Endothelial cell (in vitro differentiated cells): ENCODE data around the gene SPCS3. TPM values are rescaled to one million over a fixed set of nuclear protein-coding genes. Genes with fewer than 3 reads are reported as not detected.

ENCODE experiments used
- DNase-seq: peaks from one replicate; pipeline ENCODE4 v3.0.0; 2021; ENCODE audit warnings: low spot score
- H3K27ac Mint-ChIP-seq: one replicate; pipeline ENCODE4 v1.8.0; 2021; ENCODE audit warnings: mixed read lengths, inconsistent platforms; ENCODE audit not compliant: unreplicated experiment
- H3K27me3 Mint-ChIP-seq: one replicate; pipeline ENCODE4 v1.8.0; 2021; ENCODE audit warnings: mild to moderate bottlenecking, moderate library complexity, mixed read lengths, inconsistent platforms; ENCODE audit not compliant: unreplicated experiment
- H3K36me3 Mint-ChIP-seq: one replicate; pipeline ENCODE4 v1.8.0; 2021; ENCODE audit warnings: mild to moderate bottlenecking, low read depth, mixed read lengths, inconsistent platforms; ENCODE audit not compliant: unreplicated experiment
- H3K4me1 Mint-ChIP-seq: one replicate; pipeline ENCODE4 v1.8.0; 2021; ENCODE audit warnings: mild to moderate bottlenecking, mixed read lengths, inconsistent platforms; ENCODE audit not compliant: unreplicated experiment
- H3K4me3 Mint-ChIP-seq: one replicate; pipeline ENCODE4 v1.8.0; 2021; ENCODE audit warnings: mild to moderate bottlenecking, mixed read lengths, inconsistent platforms; ENCODE audit not compliant: unreplicated experiment
- H3K9me3 Mint-ChIP-seq: one replicate; pipeline ENCODE4 v1.8.0; 2021; ENCODE audit warnings: mixed read lengths, inconsistent platforms; ENCODE audit not compliant: unreplicated experiment
- total RNA-seq: library from RNA; stranded (reverse); fragmentation: NEBNext Ultra II Directional; extraction: Animal tissue kit (Norgen Biotek cat#: 25700); gene quantifications from one replicate; pipeline ENCODE4 v1.2.1, GENCODE V29; 2021; ENCODE audit not compliant: unreplicated experiment
- TF ChIP-seq, protein P1 (sequence below): fragments of 200-600 bp; sonication (generic); IDR thresholded peaks from one replicate; pipeline ENCODE4 v1.5.0; 2021; ENCODE audit warnings: antibody characterized with exemption; ENCODE audit not compliant: unreplicated experiment

Gene SPCS3
- total RNA-seq, 1 donor from 2014 or later, result 173 TPM

DNA sequence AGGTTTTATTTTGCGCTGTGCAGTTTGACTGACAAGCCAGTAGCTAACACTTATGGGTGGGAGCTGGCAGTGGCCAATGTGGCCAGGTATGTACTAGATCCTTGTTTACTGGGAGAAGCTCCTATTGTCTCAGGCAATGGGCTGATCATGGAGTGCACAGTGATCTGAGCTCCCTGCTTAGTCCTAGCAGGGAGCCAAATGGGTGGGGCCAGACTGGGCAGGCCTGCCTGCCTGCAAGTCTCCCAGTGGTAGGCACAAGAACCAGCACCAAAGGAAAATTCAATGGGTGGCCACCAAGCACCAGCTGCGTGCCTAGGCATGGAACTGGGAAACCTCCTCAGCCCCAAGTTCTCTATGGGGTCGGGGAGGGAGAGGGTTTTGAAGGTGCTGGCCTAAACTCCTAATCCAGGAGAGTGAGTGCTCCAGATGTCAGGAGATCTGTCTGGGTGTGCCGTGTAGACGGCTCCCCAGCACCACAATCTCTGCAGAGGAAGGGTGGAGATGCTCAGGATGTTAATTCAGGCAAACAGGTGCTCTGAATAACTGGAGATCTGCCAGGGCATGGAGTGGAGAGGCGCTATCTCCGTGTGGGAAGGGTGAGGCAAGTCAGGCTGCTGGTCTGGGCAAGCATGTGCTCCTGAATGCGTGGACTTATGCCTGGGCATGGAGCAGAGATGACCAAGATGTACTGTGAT, 48.2 kb downstream of the SPCS3 start:
- TF ChIP-seq, protein P1, sequence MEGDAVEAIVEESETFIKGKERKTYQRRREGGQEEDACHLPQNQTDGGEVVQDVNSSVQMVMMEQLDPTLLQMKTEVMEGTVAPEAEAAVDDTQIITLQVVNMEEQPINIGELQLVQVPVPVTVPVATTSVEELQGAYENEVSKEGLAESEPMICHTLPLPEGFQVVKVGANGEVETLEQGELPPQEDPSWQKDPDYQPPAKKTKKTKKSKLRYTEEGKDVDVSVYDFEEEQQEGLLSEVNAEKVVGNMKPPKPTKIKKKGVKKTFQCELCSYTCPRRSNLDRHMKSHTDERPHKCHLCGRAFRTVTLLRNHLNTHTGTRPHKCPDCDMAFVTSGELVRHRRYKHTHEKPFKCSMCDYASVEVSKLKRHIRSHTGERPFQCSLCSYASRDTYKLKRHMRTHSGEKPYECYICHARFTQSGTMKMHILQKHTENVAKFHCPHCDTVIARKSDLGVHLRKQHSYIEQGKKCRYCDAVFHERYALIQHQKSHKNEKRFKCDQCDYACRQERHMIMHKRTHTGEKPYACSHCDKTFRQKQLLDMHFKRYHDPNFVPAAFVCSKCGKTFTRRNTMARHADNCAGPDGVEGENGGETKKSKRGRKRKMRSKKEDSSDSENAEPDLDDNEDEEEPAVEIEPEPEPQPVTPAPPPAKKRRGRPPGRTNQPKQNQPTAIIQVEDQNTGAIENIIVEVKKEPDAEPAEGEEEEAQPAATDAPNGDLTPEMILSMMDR, result no peak

DNA sequence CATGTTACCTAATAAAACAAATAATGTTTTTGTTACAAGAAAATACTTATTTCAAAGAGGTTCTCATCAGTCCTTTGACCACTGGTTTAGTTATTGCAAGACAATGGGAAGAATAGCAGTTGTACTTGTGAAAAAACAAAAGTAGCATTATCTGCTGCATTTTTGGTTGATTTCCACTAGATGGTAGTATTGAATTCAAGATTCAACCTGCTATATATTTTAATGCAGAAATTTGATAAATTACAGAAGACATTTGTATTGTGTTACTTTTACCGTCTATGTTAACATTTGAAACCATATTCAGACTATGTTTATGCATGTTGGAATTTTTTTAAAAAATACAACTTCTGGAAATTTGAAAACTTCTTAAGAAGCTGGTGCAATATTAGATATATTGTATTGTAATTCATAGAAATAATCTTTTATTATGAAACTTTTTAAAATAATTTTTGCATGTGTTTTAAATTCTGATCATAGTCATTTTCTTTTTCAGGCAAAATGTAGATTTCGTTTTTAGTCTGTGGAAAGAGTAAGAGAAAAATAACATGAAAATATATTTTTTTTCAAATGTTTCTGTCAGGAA, 56.4 kb downstream of the SPCS3 start:
- TF ChIP-seq, protein P1, result peak; percentile 65
- Mint-ChIP-seq H3K36me3 (no peaks in the 10 kb centered on the region), H3K4me3 (no peak overlapping the region), H3K27me3 (no peaks in the 10 kb centered on the region), H3K27ac (no peak overlapping the region), H3K4me1 (no peaks in the 10 kb centered on the region), H3K9me3 (no peaks in the 10 kb centered on the region)
- no peak for DNase-seq

More for the DNA sequence above, 48.2 kb downstream of the SPCS3 start:
- H3K27ac Mint-ChIP-seq, result no peak overlapping the region
- H3K27me3 Mint-ChIP-seq, result peaks cover 1% of the 10 kb centered on the region
- peaks cover 4% of the 10 kb centered on the region for H3K4me1 Mint-ChIP-seq
- no peak for DNase-seq
- no peaks in the 10 kb centered on the region for H3K9me3 Mint-ChIP-seq
- no peaks in the 10 kb centered on the region for H3K36me3 Mint-ChIP-seq
- H3K4me3 Mint-ChIP-seq, result no peak overlapping the region

DNA sequence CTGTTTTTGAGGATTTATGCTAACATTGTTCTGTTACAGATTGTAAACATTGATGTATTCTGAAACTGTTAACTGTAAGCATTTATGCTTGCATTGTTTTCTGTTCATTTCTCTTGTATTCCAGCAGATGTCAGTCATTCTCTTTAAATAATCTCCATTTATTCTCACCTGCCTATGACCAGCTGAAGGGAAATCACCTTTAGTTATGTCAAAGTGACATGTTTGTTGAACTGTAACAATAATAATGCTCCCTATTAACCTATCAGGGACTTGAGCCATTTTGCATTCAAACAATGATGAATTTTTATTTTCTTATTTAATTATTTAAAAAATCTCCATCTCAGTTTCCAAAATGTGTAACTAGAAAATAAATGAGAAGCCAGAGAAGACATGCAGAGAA, 58.0 kb downstream of the SPCS3 start:
- no peaks in the 10 kb centered on the region for H3K4me1 Mint-ChIP-seq
- H3K4me3 Mint-ChIP-seq, result no peak overlapping the region
- no peaks in the 10 kb centered on the region for H3K36me3 Mint-ChIP-seq
- H3K27me3 Mint-ChIP-seq, result no peaks in the 10 kb centered on the region
- H3K27ac Mint-ChIP-seq, result no peak overlapping the region
- TF ChIP-seq, protein P1, result peak; percentile 28
- DNase-seq, result no peak
- H3K9me3 Mint-ChIP-seq, result no peaks in the 10 kb centered on the region

DNA sequence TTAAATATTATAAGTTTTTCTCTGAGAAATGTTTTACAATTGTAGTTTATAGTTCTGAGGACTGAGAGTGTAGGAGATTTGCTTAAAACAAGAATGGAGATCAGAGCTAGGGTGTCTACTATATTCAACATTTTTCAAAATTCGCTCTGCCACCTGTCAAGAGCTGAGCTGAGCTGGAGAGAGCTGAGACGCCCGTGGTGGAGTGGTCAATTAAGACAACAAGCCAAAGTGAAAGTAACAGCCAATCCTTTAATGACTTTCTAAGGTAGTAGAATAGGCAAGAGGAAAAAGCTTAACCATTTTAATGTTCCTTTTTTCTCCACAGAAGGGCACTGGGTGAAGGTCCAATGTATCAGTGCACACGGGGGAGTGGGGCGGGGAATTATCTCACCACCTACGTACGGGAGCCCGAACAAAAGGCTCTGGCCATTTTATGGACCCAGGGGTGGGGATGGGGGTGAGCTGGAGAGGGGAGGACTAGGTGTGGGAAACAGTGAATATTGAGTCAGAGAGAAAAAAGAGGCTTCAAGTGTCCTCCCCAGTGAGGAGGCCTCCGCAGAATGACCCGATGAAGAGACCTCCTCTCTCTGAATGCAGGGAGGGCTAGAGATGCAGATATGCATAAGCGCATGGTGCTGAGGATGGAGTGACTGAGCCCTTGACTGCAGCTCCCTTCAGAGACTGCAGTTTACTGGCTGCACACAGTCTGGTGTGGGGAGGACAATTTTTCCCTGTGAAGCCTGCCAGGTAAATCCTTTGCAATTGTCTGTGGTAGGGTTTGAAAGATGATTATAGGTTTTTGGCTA, 60.8 kb downstream of the SPCS3 start:
- H3K9me3 Mint-ChIP-seq, result no peaks in the 10 kb centered on the region
- H3K4me1 Mint-ChIP-seq, result peaks cover 8% of the 10 kb centered on the region
- H3K4me3 Mint-ChIP-seq, result no peak overlapping the region
- H3K27ac Mint-ChIP-seq, result no peak overlapping the region
- no peaks in the 10 kb centered on the region for H3K36me3 Mint-ChIP-seq
- TF ChIP-seq, protein P1, result no peak
- DNase-seq, result no peak
- no peaks in the 10 kb centered on the region for H3K27me3 Mint-ChIP-seq

Other genes with a start within 250 kb of the SPCS3 start
- not detected for gene SPATA4, start 124.4 kb upstream of the SPCS3 start, total RNA-seq
- gene ASB5, start 50.7 kb upstream of the SPCS3 start, total RNA-seq, result not detected